ENCODE results near the gene MXD3. TPM values are rescaled to one million over a fixed set of nuclear protein-coding genes. Genes with fewer than 3 reads are reported as not detected.

The MXD3 gene
- total and polyA plus RNA-seq, 10 of the 15 experiments (the other 5 are each of a cell fraction or from before 2014, with no cell fraction given) = 0.24 to 29.8 (median 13.5) TPM

- TF ChIP-seq BACH1 (IDR thresholded peaks at IDR 0.05; ENCODE audit: borderline replicate concordance) = no peak
- no peak for TF ChIP-seq CBFB (IDR thresholded peaks at IDR 0.05; ENCODE audit: low read depth)
- no peak for TF ChIP-seq E4F1 (IDR thresholded peaks at IDR 0.05; ENCODE audit: borderline replicate concordance, partially characterized antibody)
These were observed 4.3 kb upstream of the MXD3 start (continued) for GRCh38 chr5:177316005-177316404.

GRCh38 chr5:177315411-177315810, 3.7 kb upstream of the MXD3 start:
- FAIRE-seq (no peak), DNase-seq (ENCODE audit: low read depth, low spot score) (no peak), ATAC-seq (no peak)
- H3K9ac ChIP-seq (ENCODE audit: control insufficient read depth, insufficient read depth, low read length) = no peak overlapping the region
- POLR2A ChIA-PET = interaction anchor here (0.7 to 0.9 kb wide), 2 partner anchors 54 to 140 kb away, joined by 4 to 7 read pairs; no protein-coding TSS in a partner anchor
- WGBS (ENCODE audit: insufficient coverage, insufficient replicate concordance, low lambda C conversion rate, missing lambda C conversion rate) = 93% methylated on average over 7 of the region's 7 CpGs
- no TSS peak for BruUV-seq (replicated peaks)
- CTCF ChIA-PET = interaction anchor here (0.7 to 5.8 kb wide), 6 partner anchors 45 to 974 kb away, joined by 3 to 88 read pairs (median 5); no protein-coding TSS in a partner anchor
- peaks cover 3% of the 10 kb centered on the region for H3K79me2 ChIP-seq (ENCODE audit: control insufficient read depth, insufficient read depth, low read length)
- H3K4me3 ChIP-seq = no peak overlapping the region
- TF ChIP-seq MEF2A (IDR thresholded peaks at IDR 0.05; ENCODE audit: insufficient read depth, low read depth, low read length) (no peak), RAD51 (IDR thresholded peaks at IDR 0.05) (no peak), PKNOX1 (IDR thresholded peaks at IDR 0.05) (no peak)
- no peak overlapping the region for H2AFZ ChIP-seq (ENCODE audit: control insufficient read depth, low read depth, low read length)
- H3K9me3 ChIP-seq (replicated peaks; ENCODE audit: control insufficient read depth, insufficient read depth, low read length) = peaks cover 7% of the 10 kb centered on the region
- H3K27me3 ChIP-seq (replicated peaks in 1 of 2; ENCODE audit: control insufficient read depth in 2 of 2, insufficient read depth in 2 of 2, low read length in 1 of 2) = no peaks in the 10 kb centered on the region
- H4K20me1 ChIP-seq (ENCODE audit: control insufficient read depth, insufficient read depth) = no peaks in the 10 kb centered on the region
- intact Hi-C loops (cut with micrococcal nuclease; ENCODE audit: unreplicated experiment) = no loop called here
- RAD21 ChIA-PET (ENCODE audit: unreplicated experiment) = no interaction called here
- in situ Hi-C loops (cut with MboI) = loop anchor here (5.0 kb wide), 1 partner anchor 132 kb away; the partner anchor contains the start of gene PRR7
- no peak overlapping the region for H3K4me2 ChIP-seq (ENCODE audit: control insufficient read depth, insufficient read depth)
- H3K4me1 ChIP-seq (ENCODE audit: control insufficient read depth, insufficient read depth, low read length) = peaks cover 13% of the 10 kb centered on the region
- H3K27ac ChIP-seq (ENCODE audit: control insufficient read depth, insufficient read depth) = no peak overlapping the region
- SMC1A ChIA-PET (ENCODE audit: uncharacterized antibody, unreplicated experiment) = interaction anchor here (0.6 to 1.3 kb wide), 5 partner anchors 37 to 88 kb away, joined by 3 to 5 read pairs (median 3); no protein-coding TSS in a partner anchor
- no peaks in the 10 kb centered on the region; a peak in 1 of 4 replicates for H3K36me3 ChIP-seq (ENCODE audit: control insufficient read depth in 2 of 2, insufficient read depth in 2 of 2, low read length in 1 of 2)

Measured in GM12878 (cell line).